Measurements from ENCODE around the gene PREB. TPM values are rescaled to one million over a fixed set of nuclear protein-coding genes. Genes with fewer than 3 reads are reported as not detected.

PREB gene
- total RNA-seq, 1 donor from 2014 or later, result 48.9 TPM

DNA sequence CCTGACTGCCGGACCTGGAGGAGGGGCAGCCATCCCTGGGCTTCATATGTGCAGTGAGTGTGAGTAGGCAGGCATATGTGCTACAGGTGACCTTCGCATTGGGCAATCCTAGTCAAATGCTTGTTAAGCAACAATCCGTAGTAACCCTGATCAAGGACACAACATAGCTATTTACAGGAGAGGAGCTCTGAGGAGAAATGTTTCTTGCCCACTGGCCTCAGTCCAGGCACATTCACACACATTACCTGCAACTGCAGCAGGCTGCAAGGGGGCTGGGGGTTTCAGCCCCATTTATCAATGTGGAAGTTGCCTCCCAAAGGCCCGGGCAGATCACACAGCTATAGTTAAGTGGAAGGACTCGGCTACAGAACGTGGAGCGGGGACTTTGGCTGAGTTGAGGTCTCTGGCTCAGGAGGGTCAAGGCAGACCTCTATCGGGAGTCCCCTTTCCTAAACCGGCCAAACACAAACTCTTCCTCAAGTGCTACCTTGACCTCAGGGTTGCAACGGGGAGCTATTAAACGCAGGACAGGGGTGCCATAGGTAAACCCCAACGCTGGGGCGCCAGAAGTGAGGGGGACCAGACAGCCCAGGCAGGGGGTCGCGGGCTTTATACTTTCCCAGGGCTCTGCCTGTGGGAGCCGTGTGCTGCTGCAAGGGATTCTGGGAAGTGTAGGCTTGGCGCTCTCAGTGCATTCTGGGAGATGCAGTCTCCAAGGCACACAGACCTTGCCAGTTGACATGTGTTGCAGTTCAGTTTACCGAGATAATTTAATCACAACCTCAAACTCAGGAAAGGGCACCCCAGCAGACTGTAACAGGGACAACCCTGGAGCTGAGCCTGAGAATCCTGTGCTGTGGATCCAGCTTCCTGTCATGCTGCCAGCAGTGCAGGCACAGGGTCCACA is 38.4 kb downstream of the PREB start:
- no peak overlapping the region for H3K27ac ChIP-seq (ENCODE audit: low read depth, low read length)
- H3K27ac Mint-ChIP-seq (ENCODE audit: unreplicated experiment), result peak overlapping the region; percentile 4
- H3K4me2 ChIP-seq (ENCODE audit: low read length), result peak overlapping the region; percentile 81
- H3K4me3 Mint-ChIP-seq (ENCODE audit: unreplicated experiment), result no peak overlapping the region
- H3K36me3 Mint-ChIP-seq (ENCODE audit: low read depth, unreplicated experiment), result no peaks in the 10 kb centered on the region
- DNase-seq (ENCODE audit: low read depth), result no peak
- H3K4me1 ChIP-seq (ENCODE audit: insufficient read depth, low read length), result no peaks in the 10 kb centered on the region
- H3K27me3 ChIP-seq (ENCODE audit: insufficient read depth, low read length), result no peaks in the 10 kb centered on the region
- H3K4me3 ChIP-seq (ENCODE audit: insufficient read depth, low read depth, low read length), result peak overlapping the region; percentile 19
- H3K9me3 ChIP-seq (ENCODE audit: insufficient read depth, low read depth, low read length), result no peaks in the 10 kb centered on the region
- no peaks in the 10 kb centered on the region for H4K20me1 ChIP-seq (ENCODE audit: insufficient read depth, low read length)
- H3K9ac ChIP-seq (ENCODE audit: low read length), result no peak overlapping the region
- no peaks in the 10 kb centered on the region for H3K36me3 ChIP-seq (ENCODE audit: insufficient read depth, low read length)
- no peak for FAIRE-seq
- TF ChIP-seq CTCF (IDR thresholded peaks at IDR 0.05; ENCODE audit: insufficient read depth, low read depth, low read length) (no peak), EZH2 (IDR thresholded peaks at IDR 0.05; ENCODE audit: insufficient read depth, low read length) (no peak)
- H3K27me3 Mint-ChIP-seq (ENCODE audit: low read depth, unreplicated experiment), result peaks cover 12% of the 10 kb centered on the region
- peak overlapping the region; percentile 69 for H2AFZ ChIP-seq (ENCODE audit: low read depth, low read length)
- H3K79me2 ChIP-seq (ENCODE audit: insufficient read depth, low read length), result no peaks in the 10 kb centered on the region
- H3K9me3 Mint-ChIP-seq (ENCODE audit: unreplicated experiment), result peaks cover 2% of the 10 kb centered on the region
- H3K4me1 Mint-ChIP-seq (ENCODE audit: low read depth, unreplicated experiment), result no peaks in the 10 kb centered on the region

DNA sequence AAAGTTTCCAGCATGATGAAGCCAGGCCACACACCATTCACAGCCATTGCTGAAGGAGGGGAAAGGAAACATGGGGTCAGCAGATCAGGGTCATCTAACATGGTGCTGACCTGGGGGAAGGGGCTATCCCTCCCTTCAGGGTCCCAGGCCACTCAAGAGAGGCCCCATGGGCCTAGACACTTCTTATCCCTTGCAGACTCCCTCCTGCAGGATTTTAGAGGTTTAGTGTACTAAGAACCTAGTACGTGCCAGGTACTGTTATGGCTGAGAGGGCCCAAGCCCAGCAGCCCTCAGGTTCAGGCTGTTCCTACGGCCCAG is 39.0 kb downstream of the PREB start:
- Mint-ChIP-seq H3K27me3 (ENCODE audit: low read depth, unreplicated experiment) (peaks cover 12% of the 10 kb centered on the region), H3K36me3 (ENCODE audit: low read depth, unreplicated experiment) (no peaks in the 10 kb centered on the region), H3K27ac (ENCODE audit: unreplicated experiment) (peak overlapping the region; percentile 4), H3K4me1 (ENCODE audit: low read depth, unreplicated experiment) (no peaks in the 10 kb centered on the region), H3K9me3 (ENCODE audit: unreplicated experiment) (peaks cover 2% of the 10 kb centered on the region), H3K4me3 (ENCODE audit: unreplicated experiment) (no peak overlapping the region)
- no peak for DNase-seq (ENCODE audit: low read depth)
- H4K20me1 ChIP-seq (ENCODE audit: insufficient read depth, low read length), result no peaks in the 10 kb centered on the region
- no peak overlapping the region for H3K9ac ChIP-seq (ENCODE audit: low read length)
- no peak overlapping the region for H2AFZ ChIP-seq (ENCODE audit: low read depth, low read length)
- H3K4me1 ChIP-seq (ENCODE audit: insufficient read depth, low read length), result no peaks in the 10 kb centered on the region
- no peak overlapping the region for H3K27ac ChIP-seq (ENCODE audit: low read depth, low read length)
- H3K79me2 ChIP-seq (ENCODE audit: insufficient read depth, low read length), result no peaks in the 10 kb centered on the region
- H3K36me3 ChIP-seq (ENCODE audit: insufficient read depth, low read length), result no peaks in the 10 kb centered on the region
- H3K27me3 ChIP-seq (ENCODE audit: insufficient read depth, low read length), result no peaks in the 10 kb centered on the region
- FAIRE-seq, result no peak
- no peak overlapping the region for H3K4me2 ChIP-seq (ENCODE audit: low read length)
- H3K4me3 ChIP-seq (ENCODE audit: insufficient read depth, low read depth, low read length), result no peak overlapping the region
- no peaks in the 10 kb centered on the region for H3K9me3 ChIP-seq (ENCODE audit: insufficient read depth, low read depth, low read length)
- TF ChIP-seq CTCF (IDR thresholded peaks at IDR 0.05; ENCODE audit: insufficient read depth, low read depth, low read length) (no peak), EZH2 (IDR thresholded peaks at IDR 0.05; ENCODE audit: insufficient read depth, low read length) (no peak)

GRCh38 chr2:27094353-27094984 is 40.0 kb downstream of the PREB start:
- H2AFZ ChIP-seq (ENCODE audit: low read depth, low read length), result no peak overlapping the region
- peaks cover 2% of the 10 kb centered on the region for H3K9me3 Mint-ChIP-seq (ENCODE audit: unreplicated experiment)
- H3K9ac ChIP-seq (ENCODE audit: low read length), result no peak overlapping the region
- no peaks in the 10 kb centered on the region for H3K9me3 ChIP-seq (ENCODE audit: insufficient read depth, low read depth, low read length)
- H3K27ac ChIP-seq (ENCODE audit: low read depth, low read length), result no peak overlapping the region
- TF ChIP-seq CTCF (IDR thresholded peaks at IDR 0.05; ENCODE audit: insufficient read depth, low read depth, low read length), result no peak
- no peak for TF ChIP-seq EZH2 (IDR thresholded peaks at IDR 0.05; ENCODE audit: insufficient read depth, low read length)
- no peak overlapping the region for H3K4me2 ChIP-seq (ENCODE audit: low read length)
- no peak overlapping the region for H3K4me3 Mint-ChIP-seq (ENCODE audit: unreplicated experiment)
- H3K27me3 Mint-ChIP-seq (ENCODE audit: low read depth, unreplicated experiment), result peaks cover 11% of the 10 kb centered on the region
- no peaks in the 10 kb centered on the region for H3K4me1 Mint-ChIP-seq (ENCODE audit: low read depth, unreplicated experiment)
- no peak overlapping the region for H3K4me3 ChIP-seq (ENCODE audit: insufficient read depth, low read depth, low read length)
- DNase-seq (ENCODE audit: low read depth) (no peak), FAIRE-seq (no peak)
- no peaks in the 10 kb centered on the region for H3K4me1 ChIP-seq (ENCODE audit: insufficient read depth, low read length)
- H3K79me2 ChIP-seq (ENCODE audit: insufficient read depth, low read length), result no peaks in the 10 kb centered on the region
- H3K27ac Mint-ChIP-seq (ENCODE audit: unreplicated experiment), result no peak overlapping the region
- no peaks in the 10 kb centered on the region for H3K36me3 Mint-ChIP-seq (ENCODE audit: low read depth, unreplicated experiment)
- H3K27me3 ChIP-seq (ENCODE audit: insufficient read depth, low read length), result no peaks in the 10 kb centered on the region
- no peaks in the 10 kb centered on the region for H3K36me3 ChIP-seq (ENCODE audit: insufficient read depth, low read length)
- H4K20me1 ChIP-seq (ENCODE audit: insufficient read depth, low read length), result no peaks in the 10 kb centered on the region
